IMR-90 (cell line): ENCODE measurements around the gene RECQL5. TPM values are rescaled to one million over a fixed set of nuclear protein-coding genes. Genes with fewer than 3 reads are reported as not detected.

ENCODE experiments used
- ATAC-seq: fragments of 200-7000 bp; cut with Tn5 transposase; 2 replicates; pipeline ENCODE4 v1.9.1; 2020; ENCODE audit warnings: low read depth, mild to moderate bottlenecking, moderate library complexity
- BruUV-seq: library from RNA; stranded (reverse); fragments of 400-500 nt; replicated peaks from 2 replicates; lab custom pipeline; 2021; lab: Mats Ljungman, UMichigan
- CTCF ChIA-PET: fragments of 300-600 bp; formaldehyde crosslinking; extraction: SDS; loops from one replicate; lab custom pipeline; 2021; ENCODE audit warnings: antibody characterized with exemption; lab: Yijun Ruan, JAX
- POLR2A ChIA-PET: fragments of 300-600 bp; sonication (Branson Sonifier 250); formaldehyde crosslinking; loops from one replicate; lab custom pipeline; 2022; ENCODE audit warnings: antibody characterized with exemption; ENCODE audit not compliant: unreplicated experiment; lab: Charles Lee
- DNase-seq: peaks from one replicate; pipeline ENCODE4 v3.0.0; 2013
- H2AFZ ChIP-seq: replicated peaks from 2 replicates; pipeline ENCODE3; 2013; ENCODE audit warnings: low read length, mild to moderate bottlenecking; ENCODE audit not compliant: poor library complexity
- H2AK5ac ChIP-seq: 2 replicates; pipeline ENCODE4 v1.6.1; 2013; ENCODE audit warnings: low read depth, low read length, inconsistent platforms
- H2AK9ac ChIP-seq: replicated peaks from 2 replicates; pipeline ENCODE3; 2013; ENCODE audit warnings: mild to moderate bottlenecking, low read depth, low read length, moderate library complexity; ENCODE audit not compliant: poor library complexity
- H2BK120ac ChIP-seq: 2 replicates; pipeline ENCODE4 v1.6.1; 2013; ENCODE audit warnings: low read depth, low read length, inconsistent platforms
- H2BK15ac ChIP-seq: 3 replicates; pipeline ENCODE4 v1.6.1; 2013; ENCODE audit warnings: low read depth, low read length, inconsistent platforms
- H2BK20ac ChIP-seq: 2 replicates; pipeline ENCODE4 v1.6.1; 2013; ENCODE audit warnings: low read depth, mild to moderate bottlenecking, inconsistent platforms, low read length, moderate library complexity
- H2BK5ac ChIP-seq: 2 replicates; pipeline ENCODE4 v1.6.1; 2013; ENCODE audit warnings: mild to moderate bottlenecking, low read depth, low read length, inconsistent platforms; ENCODE audit not compliant: poor library complexity, severe bottlenecking
- H3K14ac ChIP-seq: replicated peaks from 2 replicates; pipeline ENCODE4 v1.6.1; 2013; ENCODE audit warnings: low read depth, low read length, inconsistent platforms
- H3K18ac ChIP-seq: 2 replicates; pipeline ENCODE4 v1.6.1; 2013; ENCODE audit warnings: low read depth, low read length, control low read depth
- H3K23ac ChIP-seq: 2 replicates; pipeline ENCODE4 v1.6.1; 2013; ENCODE audit warnings: low read depth, low read length, inconsistent platforms
- H3K27ac ChIP-seq: 2 replicates; pipeline ENCODE4 v1.5.1; 2013; ENCODE audit warnings: mild to moderate bottlenecking, control low read depth, low read length; ENCODE audit not compliant: insufficient read depth
- H3K27me3 ChIP-seq: 2 replicates; pipeline ENCODE4 v1.6.1; 2013; ENCODE audit warnings: low read length; ENCODE audit not compliant: control insufficient read depth, insufficient read depth
- H3K36me3 ChIP-seq: 2 replicates; pipeline ENCODE4 v1.6.1; 2013; ENCODE audit warnings: low read length, mixed read lengths; ENCODE audit not compliant: control insufficient read depth, insufficient read depth
- H3K4ac ChIP-seq: 2 replicates; pipeline ENCODE4 v1.6.1; 2013; ENCODE audit warnings: low read depth, low read length, inconsistent platforms
- H3K4me1 ChIP-seq: 2 replicates; pipeline ENCODE4 v1.6.1; 2013; ENCODE audit warnings: low read length, mixed read lengths; ENCODE audit not compliant: control insufficient read depth, insufficient read depth
- H3K4me2 ChIP-seq: 2 replicates; pipeline ENCODE4 v1.6.1; 2013; ENCODE audit warnings: low read depth, mild to moderate bottlenecking, control low read depth, low read length, moderate library complexity
- H3K4me3 ChIP-seq: 2 replicates; pipeline ENCODE4 v1.5.1; 2013; ENCODE audit warnings: low read depth, mild to moderate bottlenecking, control low read depth, low read length, moderate library complexity; ENCODE audit not compliant: insufficient read depth
- H3K56ac ChIP-seq: 2 replicates; pipeline ENCODE4 v1.6.1; 2013; ENCODE audit warnings: low read length, inconsistent platforms; ENCODE audit not compliant: insufficient read depth; ENCODE audit errors: extremely low read depth
- H3K79me1 ChIP-seq, 2 experiments: 2 replicates each; pipeline ENCODE4 v1.6.1; 2013; ENCODE audit warnings: low read length in 2 of 2, inconsistent platforms in 1 of 2, low read depth in 1 of 2
- H3K9ac ChIP-seq: 2 replicates; pipeline ENCODE4 v1.6.1; 2013; ENCODE audit warnings: low read depth, low read length, control low read depth
- H3K9me1 ChIP-seq: 2 replicates; pipeline ENCODE4 v1.6.1; 2013; ENCODE audit warnings: low read length, inconsistent platforms; ENCODE audit not compliant: insufficient read depth
- H3K9me3 ChIP-seq: 2 replicates; pipeline ENCODE4 v1.6.1; 2013; ENCODE audit warnings: low read length; ENCODE audit not compliant: control insufficient read depth, insufficient read depth
- H4K20me1 ChIP-seq: 2 replicates; pipeline ENCODE4 v1.6.1; 2013; ENCODE audit warnings: low read length, inconsistent platforms; ENCODE audit not compliant: insufficient read depth
- H4K5ac ChIP-seq: 2 replicates; pipeline ENCODE4 v1.6.1; 2013; ENCODE audit warnings: mild to moderate bottlenecking, low read depth, low read length, control low read depth
- H4K8ac ChIP-seq, 2 experiments: 2 replicates each; pipeline ENCODE4 v1.6.1; 2013; ENCODE audit warnings: low read depth in 2 of 2, low read length in 2 of 2, control low read depth in 1 of 2, inconsistent platforms in 1 of 2
- H4K91ac ChIP-seq: 2 replicates; pipeline ENCODE4 v1.6.1; 2013; ENCODE audit warnings: low read depth, low read length, inconsistent platforms; ENCODE audit not compliant: insufficient read depth
- BHLHE40 ChIP-seq: fragments of 150-350 bp; IDR thresholded peaks from 2 replicates; pipeline ENCODE4 v1.6.1; 2016; ENCODE audit warnings: mild to moderate bottlenecking, low read depth, low read length
- CEBPB ChIP-seq: IDR thresholded peaks from 2 replicates; pipeline ENCODE4 v1.6.1; 2012; ENCODE audit warnings: low read depth, low read length, improper control_type of control experiment
- CHD1 ChIP-seq: IDR thresholded peaks from 2 replicates; pipeline ENCODE4 v1.6.1; 2012; ENCODE audit warnings: low read depth, low read length, improper control_type of control experiment
- FOS ChIP-seq: fragments of 150-350 bp; IDR thresholded peaks from 2 replicates; pipeline ENCODE4 v1.6.1; 2016; ENCODE audit warnings: low read depth, low read length
- MAFK ChIP-seq: IDR thresholded peaks from 2 replicates; pipeline ENCODE4 v1.6.1; 2012; ENCODE audit warnings: low read depth, low read length, improper control_type of control experiment
- MAZ ChIP-seq: IDR thresholded peaks from 2 replicates; pipeline ENCODE4 v1.6.1; 2012; ENCODE audit warnings: low read depth, mild to moderate bottlenecking, low read length, improper control_type of control experiment, moderate library complexity, borderline replicate concordance
- MXI1 ChIP-seq: IDR thresholded peaks from 2 replicates; pipeline ENCODE4 v1.6.1; 2012; ENCODE audit warnings: low read depth, mild to moderate bottlenecking, low read length, moderate library complexity, borderline replicate concordance
- NFE2L2 ChIP-seq: fragments of 150-350 bp; IDR thresholded peaks from 2 replicates; pipeline ENCODE4 v1.6.1; 2016; ENCODE audit warnings: low read depth, mild to moderate bottlenecking, low read length
- POLR2A ChIP-seq: IDR thresholded peaks from 2 replicates; pipeline ENCODE4 v1.6.1; 2012; ENCODE audit warnings: mild to moderate bottlenecking, low read depth, low read length
- RAD21 ChIP-seq: IDR thresholded peaks from 2 replicates; pipeline ENCODE4 v1.6.1; 2012; ENCODE audit warnings: low read length, improper control_type of control experiment
- RCOR1 ChIP-seq: IDR thresholded peaks from 2 replicates; pipeline ENCODE4 v1.6.1; 2012; ENCODE audit warnings: mild to moderate bottlenecking, low read length, improper control_type of control experiment; ENCODE audit not compliant: insufficient replicate concordance
- RFX5 ChIP-seq: IDR thresholded peaks from 2 replicates; pipeline ENCODE4 v1.8.0; 2012; ENCODE audit warnings: low read depth, mild to moderate bottlenecking, low read length, moderate library complexity
- SMC3 ChIP-seq: fragments of 150-350 bp; IDR thresholded peaks from 2 replicates; pipeline ENCODE4 v1.6.1; 2016; ENCODE audit warnings: low read depth, mild to moderate bottlenecking, antibody characterized with exemption, low read length, moderate library complexity
- WGBS, 2 experiments: methylation state at CpG; one replicate each; pipeline versions ENCODE4 v1.1.5 to v1.1.7; 2013; ENCODE audit warnings: missing lambda C conversion rate in 2 of 2; ENCODE audit not compliant: insufficient read length in 1 of 2; ENCODE audit errors: extremely low coverage in 2 of 2; 5-methylcytosine and 5-hydroxymethylcytosine counted together
- dilution Hi-C: fragments of 300-500 bp; cut with HindIII; formaldehyde crosslinking; loops from one replicate; pipeline ENCODE4 v1.14.3; 2018; ENCODE audit warnings: low sequenced_read_pairs; ENCODE audit not compliant: unreplicated experiment
- in situ Hi-C: fragments of 300-500 bp; cut with MboI; formaldehyde crosslinking; loops from 3 replicates; pipeline ENCODE4 v1.14.3; 2019; ENCODE audit warnings: low sequenced_read_pairs, inconsistent platforms, mixed read lengths
- intact Hi-C: fragments of 100-400 bp; cut with micrococcal nuclease; formaldehyde crosslinking; loops from 2 replicates; pipeline ENCODE4 v1.10.0; 2022
- polyA plus RNA-seq, 3 experiments: library from polyadenylated mRNA; depleted of rRNA; stranded (reverse); fragments of >200 nt; gene quantifications; 2 replicates each; pipeline ENCODE4 v1.2.3, GENCODE V29; 2012; ENCODE audit warnings: low replicate concordance in 1 of 3
- total RNA-seq: library from RNA; depleted of rRNA; stranded (reverse); fragments of >200 nt; gene quantifications from 2 replicates; pipeline ENCODE4 v1.2.3, GENCODE V29; 2012
- TF ChIP-seq, protein P1 (sequence below): conservative IDR thresholded peaks from 2 replicates; pipeline ENCODE4 v1.5.1; 2012; ENCODE audit warnings: mild to moderate bottlenecking, low read depth, low read length, improper control_type of control experiment
- TF ChIP-seq, protein P2 (sequence below): fragments of 150-350 bp; IDR thresholded peaks from 2 replicates; pipeline ENCODE4 v1.6.1; 2016; ENCODE audit warnings: low read depth, mild to moderate bottlenecking, low read length, moderate library complexity, borderline replicate concordance
- TF ChIP-seq, protein P3 (sequence below): fragments of 150-350 bp; IDR thresholded peaks from 2 replicates; pipeline ENCODE4 v1.6.1; 2017; ENCODE audit warnings: mild to moderate bottlenecking, antibody characterized with exemption, low read length, low read depth

The RECQL5 gene
- total and polyA plus RNA-seq, 2 of the 4 experiments (the other 2 are of a cell fraction) = 7.3 to 23.7 TPM

DNA sequence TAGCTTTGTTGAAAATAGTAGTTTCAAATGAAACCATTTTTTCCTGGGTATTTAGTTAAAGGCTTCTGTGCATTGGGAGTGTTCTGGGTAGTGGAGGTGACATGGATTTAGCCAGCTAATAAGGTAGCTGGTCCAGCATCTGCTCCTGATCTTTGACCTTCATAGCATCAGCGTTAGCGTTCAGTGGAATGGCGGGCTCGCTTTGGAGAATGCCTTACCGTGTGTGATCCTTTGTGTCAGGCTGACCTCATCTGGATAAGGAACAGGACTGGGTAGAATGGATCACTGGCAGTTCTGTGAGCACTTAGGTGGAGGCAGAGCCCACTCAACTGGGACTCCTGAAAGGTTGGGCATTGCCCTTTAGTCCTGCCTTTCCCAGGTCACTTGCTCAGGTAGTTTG is 3.9 kb upstream of the RECQL5 start:
- Histone ChIP-seq H3K56ac (no peak overlapping the region), H2AFZ (no peak overlapping the region), H2BK120ac (no peak overlapping the region), H2BK5ac (no peak overlapping the region), H4K5ac (no peak overlapping the region), H4K20me1 (peaks cover 17% of the 10 kb centered on the region; the same call in 1 of the 2 replicates), H2BK20ac (no peak overlapping the region), H3K9ac (no peak overlapping the region), H4K8ac (no peak overlapping the region), H3K4me2 (no peak overlapping the region), H3K4me1 (peaks cover 5% of the 10 kb centered on the region), H4K91ac (no peak overlapping the region), H2BK15ac (no peak overlapping the region), H3K9me1 (0 out of 2 replicates have a peak, but pooled peaks cover 3% of the 10 kb centered on the region), H2AK5ac (no peak overlapping the region; the same call in 1 of the 2 replicates), H3K79me1 (peaks cover 31 to 59% of the 10 kb centered on the region in 2 experiments), H3K9me3 (no peaks in the 10 kb centered on the region), H3K27me3 (no peaks in the 10 kb centered on the region), H3K27ac (no peak overlapping the region), H2AK9ac (no peak overlapping the region), H3K14ac (no peak overlapping the region), H3K18ac (no peak overlapping the region), H3K23ac (no peak overlapping the region), H3K36me3 (peaks cover 27% of the 10 kb centered on the region), H3K4me3 (no peak overlapping the region), H3K4ac (no peak overlapping the region)
- no peak for DNase-seq
- CTCF ChIA-PET = interaction anchor here (1.3 kb wide), 1 partner anchor 79 kb away, joined by 5 read pairs; no protein-coding TSS in a partner anchor
- TF ChIP-seq SMC3 (no peak), CHD1 (no peak), CEBPB (no peak), FOS (no peak), MAZ (no peak), RCOR1 (no peak), RFX5 (no peak), POLR2A (no peak), RAD21 (no peak), NFE2L2 (no peak), MAFK (no peak), BHLHE40 (no peak), MXI1 (no peak)
- TF ChIP-seq, protein P1, sequence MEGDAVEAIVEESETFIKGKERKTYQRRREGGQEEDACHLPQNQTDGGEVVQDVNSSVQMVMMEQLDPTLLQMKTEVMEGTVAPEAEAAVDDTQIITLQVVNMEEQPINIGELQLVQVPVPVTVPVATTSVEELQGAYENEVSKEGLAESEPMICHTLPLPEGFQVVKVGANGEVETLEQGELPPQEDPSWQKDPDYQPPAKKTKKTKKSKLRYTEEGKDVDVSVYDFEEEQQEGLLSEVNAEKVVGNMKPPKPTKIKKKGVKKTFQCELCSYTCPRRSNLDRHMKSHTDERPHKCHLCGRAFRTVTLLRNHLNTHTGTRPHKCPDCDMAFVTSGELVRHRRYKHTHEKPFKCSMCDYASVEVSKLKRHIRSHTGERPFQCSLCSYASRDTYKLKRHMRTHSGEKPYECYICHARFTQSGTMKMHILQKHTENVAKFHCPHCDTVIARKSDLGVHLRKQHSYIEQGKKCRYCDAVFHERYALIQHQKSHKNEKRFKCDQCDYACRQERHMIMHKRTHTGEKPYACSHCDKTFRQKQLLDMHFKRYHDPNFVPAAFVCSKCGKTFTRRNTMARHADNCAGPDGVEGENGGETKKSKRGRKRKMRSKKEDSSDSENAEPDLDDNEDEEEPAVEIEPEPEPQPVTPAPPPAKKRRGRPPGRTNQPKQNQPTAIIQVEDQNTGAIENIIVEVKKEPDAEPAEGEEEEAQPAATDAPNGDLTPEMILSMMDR = no peak
- TF ChIP-seq, protein P2, sequence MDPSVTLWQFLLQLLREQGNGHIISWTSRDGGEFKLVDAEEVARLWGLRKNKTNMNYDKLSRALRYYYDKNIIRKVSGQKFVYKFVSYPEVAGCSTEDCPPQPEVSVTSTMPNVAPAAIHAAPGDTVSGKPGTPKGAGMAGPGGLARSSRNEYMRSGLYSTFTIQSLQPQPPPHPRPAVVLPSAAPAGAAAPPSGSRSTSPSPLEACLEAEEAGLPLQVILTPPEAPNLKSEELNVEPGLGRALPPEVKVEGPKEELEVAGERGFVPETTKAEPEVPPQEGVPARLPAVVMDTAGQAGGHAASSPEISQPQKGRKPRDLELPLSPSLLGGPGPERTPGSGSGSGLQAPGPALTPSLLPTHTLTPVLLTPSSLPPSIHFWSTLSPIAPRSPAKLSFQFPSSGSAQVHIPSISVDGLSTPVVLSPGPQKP = no peak
- TF ChIP-seq, protein P3, sequence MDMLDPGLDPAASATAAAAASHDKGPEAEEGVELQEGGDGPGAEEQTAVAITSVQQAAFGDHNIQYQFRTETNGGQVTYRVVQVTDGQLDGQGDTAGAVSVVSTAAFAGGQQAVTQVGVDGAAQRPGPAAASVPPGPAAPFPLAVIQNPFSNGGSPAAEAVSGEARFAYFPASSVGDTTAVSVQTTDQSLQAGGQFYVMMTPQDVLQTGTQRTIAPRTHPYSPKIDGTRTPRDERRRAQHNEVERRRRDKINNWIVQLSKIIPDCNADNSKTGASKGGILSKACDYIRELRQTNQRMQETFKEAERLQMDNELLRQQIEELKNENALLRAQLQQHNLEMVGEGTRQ = no peak
- BruUV-seq = no TSS peak
- dilution Hi-C loops (no loop called here), in situ Hi-C loops (loop anchor here (5.0 kb wide), 1 partner anchor 76 kb away; no protein-coding TSS in a partner anchor), intact Hi-C loops (no loop called here)
- POLR2A ChIA-PET = no interaction called here
- ATAC-seq = no peak
- 100% methylated on average over 2 of the region's 5 CpGs; no CpG with 5 or more reads in 1 of the 2 experiments for WGBS, 2 experiments
